ENCODE data around the gene NRDE2.

NRDE2 gene, protein sequence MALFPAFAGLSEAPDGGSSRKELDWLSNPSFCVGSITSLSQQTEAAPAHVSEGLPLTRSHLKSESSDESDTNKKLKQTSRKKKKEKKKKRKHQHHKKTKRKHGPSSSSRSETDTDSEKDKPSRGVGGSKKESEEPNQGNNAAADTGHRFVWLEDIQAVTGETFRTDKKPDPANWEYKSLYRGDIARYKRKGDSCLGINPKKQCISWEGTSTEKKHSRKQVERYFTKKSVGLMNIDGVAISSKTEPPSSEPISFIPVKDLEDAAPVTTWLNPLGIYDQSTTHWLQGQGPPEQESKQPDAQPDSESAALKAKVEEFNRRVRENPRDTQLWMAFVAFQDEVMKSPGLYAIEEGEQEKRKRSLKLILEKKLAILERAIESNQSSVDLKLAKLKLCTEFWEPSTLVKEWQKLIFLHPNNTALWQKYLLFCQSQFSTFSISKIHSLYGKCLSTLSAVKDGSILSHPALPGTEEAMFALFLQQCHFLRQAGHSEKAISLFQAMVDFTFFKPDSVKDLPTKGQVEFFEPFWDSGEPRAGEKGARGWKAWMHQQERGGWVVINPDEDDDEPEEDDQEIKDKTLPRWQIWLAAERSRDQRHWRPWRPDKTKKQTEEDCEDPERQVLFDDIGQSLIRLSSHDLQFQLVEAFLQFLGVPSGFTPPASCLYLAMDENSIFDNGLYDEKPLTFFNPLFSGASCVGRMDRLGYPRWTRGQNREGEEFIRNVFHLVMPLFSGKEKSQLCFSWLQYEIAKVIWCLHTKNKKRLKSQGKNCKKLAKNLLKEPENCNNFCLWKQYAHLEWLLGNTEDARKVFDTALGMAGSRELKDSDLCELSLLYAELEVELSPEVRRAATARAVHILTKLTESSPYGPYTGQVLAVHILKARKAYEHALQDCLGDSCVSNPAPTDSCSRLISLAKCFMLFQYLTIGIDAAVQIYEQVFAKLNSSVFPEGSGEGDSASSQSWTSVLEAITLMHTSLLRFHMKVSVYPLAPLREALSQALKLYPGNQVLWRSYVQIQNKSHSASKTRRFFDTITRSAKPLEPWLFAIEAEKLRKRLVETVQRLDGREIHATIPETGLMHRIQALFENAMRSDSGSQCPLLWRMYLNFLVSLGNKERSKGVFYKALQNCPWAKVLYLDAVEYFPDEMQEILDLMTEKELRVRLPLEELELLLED

DNA sequence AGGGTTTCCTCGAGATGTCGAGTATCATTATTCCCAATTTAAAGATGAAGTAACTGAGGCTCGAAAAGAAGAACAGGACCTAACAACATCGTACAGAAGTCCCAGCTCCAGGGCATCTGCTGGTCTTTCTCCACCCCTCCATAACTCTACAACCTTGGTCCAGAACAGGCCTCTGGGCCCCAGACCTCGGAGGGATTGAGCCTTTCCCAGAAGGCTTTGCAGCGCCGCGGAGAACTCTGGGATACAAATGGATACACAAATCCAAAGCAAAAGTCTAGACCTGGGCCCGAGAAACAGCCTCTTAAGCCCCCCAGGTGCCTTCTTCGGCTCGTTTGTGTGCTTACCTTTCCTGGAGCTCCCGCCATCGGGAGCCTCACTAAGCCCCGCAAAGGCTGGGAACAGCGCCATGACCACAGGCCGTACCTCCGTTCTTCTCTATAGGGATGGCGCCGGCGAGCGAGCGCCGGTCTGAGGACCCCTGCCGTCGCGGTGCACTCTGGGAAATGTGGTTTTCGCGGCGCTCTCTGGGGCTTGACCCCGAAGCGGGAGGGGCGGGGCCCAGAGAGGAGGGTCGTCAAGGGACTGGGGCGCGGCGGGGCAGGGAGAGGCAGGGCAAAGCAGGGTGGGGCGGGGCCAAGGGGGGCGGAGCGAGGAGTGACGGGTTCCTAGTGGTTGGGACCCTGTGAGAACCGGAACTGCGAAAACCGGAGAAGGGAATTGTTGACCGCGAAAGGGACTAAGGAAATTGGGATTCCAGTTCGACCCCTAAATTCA lies at the start of gene NRDE2:
NRDE2 (minus strand) TSS at position 445 of the 774 bp plus-strand sequence; CDS start at position 408, 37 bp downstream.
- peak; percentile 98 for DNase-seq (ENCODE audit: low read depth)

DNA sequence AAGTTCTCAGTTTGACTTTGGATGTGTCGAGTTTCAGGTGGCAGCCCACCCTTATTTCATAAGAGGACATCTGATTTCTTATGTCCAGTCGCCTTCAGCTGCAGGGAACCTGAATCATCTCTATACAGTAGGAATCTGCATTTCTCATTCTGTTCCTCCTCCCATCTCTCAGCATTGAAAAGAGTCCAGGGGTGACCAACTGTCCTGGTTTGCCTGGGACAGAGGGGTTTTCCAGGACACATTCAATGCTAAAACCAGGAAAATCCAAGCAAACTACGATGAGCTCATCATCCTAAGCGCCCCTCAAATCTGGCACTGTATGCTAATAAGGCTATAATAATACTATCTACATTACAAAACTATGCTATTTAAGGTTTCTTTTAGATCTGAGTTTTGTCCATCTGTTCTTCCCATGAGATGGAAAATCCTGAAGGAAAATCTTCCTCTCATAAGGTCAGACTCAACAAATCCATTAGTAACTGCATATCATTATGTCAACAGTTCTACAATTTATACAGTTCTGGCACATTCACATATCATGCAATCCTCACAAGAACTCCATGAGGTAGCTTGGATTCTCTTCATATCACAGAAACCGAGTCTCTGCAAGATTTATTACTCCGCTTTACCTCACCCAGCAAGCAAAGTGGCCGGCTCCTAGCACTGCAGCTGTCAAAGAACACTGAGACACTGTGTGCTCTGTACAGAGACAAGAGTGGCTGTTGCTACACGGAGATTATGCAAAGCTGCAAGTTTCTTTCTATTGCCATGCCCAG lies 49.5 kb upstream of the NRDE2 start:
- DNase-seq (ENCODE audit: low read depth): no peak

GRCh38 chr14:90379106-90379505 lies 47.4 kb upstream of the NRDE2 start:
- DNase-seq (ENCODE audit: low read depth): no peak

- no peak for DNase-seq (ENCODE audit: low read depth)
These were observed 46.5 kb upstream of the NRDE2 start for GRCh38 chr14:90378249-90378648.

GRCh38 chr14:90375934-90376333 lies 44.2 kb upstream of the NRDE2 start:
- no peak for DNase-seq (ENCODE audit: low read depth)

DNA sequence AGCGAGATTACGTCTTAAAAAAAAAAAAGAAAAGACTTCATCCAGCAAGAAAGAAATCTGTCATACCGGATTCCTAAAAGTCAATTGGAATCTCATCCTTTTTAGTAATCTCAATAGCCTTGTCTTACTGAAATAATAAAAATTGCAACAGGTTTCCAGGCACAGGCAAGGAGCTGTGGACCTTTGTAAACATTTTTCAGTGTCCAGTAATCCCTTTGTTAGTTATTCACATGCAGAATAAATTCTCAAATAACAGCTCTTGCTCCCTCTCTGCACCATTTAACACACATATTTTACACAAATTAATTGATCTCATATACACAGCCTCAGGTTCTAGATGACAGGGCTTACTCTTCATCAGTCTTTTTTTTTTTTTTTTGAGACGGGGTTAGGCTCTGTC lies 43.1 kb upstream of the NRDE2 start:
- no peak for DNase-seq (ENCODE audit: low read depth)

GRCh38 chr14:90373887-90374286 lies 42.1 kb upstream of the NRDE2 start:
- no peak for DNase-seq (ENCODE audit: low read depth)

- no peak for DNase-seq (ENCODE audit: low read depth)
These were observed 37.4 kb upstream of the NRDE2 start for GRCh38 chr14:90368946-90369721.

- DNase-seq (ENCODE audit: low read depth): no peak
These were observed 30.8 kb upstream of the NRDE2 start for GRCh38 chr14:90362558-90362896.

DNA sequence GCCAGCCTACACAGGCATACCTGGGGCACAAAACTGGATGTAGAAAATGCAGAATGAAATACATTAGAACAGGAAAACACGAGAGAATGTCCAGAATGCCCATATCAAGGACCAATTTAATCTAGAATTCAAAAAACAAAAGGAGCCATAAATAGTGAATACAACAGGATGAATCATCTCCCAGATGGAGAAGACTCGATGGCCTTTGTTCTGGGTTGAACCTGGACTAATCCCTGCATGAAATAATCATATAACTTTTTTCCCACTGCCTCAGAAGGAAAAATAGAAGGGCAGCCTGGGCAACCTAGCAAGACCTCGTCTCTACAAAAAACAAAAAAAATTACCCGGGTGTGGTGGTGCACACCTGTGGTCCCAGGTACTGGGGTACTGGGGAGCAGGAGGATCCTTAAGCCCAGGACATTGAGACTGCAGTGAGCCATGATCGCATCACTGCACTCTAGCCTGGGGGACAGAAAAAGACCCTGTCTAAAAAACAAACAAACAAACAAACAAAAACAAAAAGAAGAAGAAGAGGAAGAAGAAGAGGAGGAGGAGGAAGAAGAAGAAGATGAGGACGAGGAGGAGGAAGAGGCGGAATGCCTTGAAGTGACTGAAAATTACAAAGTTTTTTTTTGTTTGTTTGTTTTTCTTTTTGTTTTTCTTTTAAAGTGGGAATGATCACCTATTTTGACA lies 30.3 kb upstream of the NRDE2 start:
- no peak for DNase-seq (ENCODE audit: low read depth)

DNA sequence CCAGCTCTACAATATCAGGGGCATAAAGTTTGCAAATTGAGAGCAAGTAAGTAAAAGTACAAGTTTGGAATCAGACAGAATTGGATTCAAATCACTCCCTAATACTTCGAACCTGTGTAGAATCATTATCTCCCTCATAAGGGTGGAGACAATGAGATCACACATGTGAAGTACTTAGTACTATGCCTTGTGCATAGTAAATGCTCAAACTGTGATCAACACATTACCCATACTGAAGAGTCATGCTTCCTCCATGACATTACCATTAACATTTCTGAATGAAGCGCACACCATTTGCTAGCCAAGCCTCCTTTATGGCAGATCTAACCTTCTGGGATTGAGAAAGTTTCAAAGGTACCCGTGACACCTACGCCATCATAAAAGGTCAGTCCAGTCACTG lies 26.6 kb upstream of the NRDE2 start:
- DNase-seq (ENCODE audit: low read depth): no peak

GRCh38 chr14:90356925-90357324 lies 25.2 kb upstream of the NRDE2 start:
- no peak for DNase-seq (ENCODE audit: low read depth)

DNA sequence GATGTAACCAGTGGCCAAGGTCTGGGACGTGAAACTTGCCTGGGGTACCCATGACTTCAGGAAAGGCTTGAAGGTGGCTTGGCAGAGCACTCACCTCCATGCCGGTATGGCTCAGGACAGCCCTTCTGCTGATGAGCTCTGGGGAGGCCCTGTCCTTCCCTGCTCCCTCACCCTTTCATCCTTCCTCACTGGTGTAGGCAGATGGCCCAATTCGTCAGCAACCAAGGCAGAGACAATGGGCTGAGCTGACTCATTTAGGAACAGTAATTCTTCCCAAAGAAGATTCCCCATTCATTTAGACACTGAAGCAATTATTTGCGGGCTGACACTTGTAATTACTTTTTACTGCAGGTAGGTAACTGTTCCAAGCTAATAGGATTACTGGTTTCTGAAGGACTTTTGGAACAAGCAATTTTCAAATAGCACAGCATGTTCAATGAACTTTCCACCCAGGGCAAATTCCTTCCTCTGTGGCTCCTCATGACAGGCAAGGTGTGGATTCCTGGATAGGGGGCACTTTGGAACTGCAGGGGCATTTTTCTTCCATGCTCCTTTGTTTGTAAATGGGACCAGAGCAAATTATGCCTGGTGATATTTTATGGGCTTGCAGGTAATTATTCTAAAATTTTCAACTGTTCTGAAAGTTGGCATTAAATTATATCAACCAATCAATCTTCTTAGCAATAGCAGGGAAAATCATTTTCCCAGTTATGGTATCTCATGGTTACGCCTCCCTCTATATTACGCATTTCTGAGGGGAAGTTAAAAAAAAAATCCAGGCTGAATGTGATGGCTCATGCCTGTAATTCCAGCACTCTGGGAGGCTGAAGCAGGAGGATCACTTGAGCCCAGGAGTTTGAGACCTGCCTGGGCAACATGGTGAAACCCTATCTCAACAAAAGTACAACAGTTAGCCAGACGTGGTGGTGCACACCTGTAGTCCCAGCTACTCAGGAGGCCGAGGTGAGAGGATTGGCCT lies 24.1 kb upstream of the NRDE2 start:
- no peak for DNase-seq (ENCODE audit: low read depth)

DNA sequence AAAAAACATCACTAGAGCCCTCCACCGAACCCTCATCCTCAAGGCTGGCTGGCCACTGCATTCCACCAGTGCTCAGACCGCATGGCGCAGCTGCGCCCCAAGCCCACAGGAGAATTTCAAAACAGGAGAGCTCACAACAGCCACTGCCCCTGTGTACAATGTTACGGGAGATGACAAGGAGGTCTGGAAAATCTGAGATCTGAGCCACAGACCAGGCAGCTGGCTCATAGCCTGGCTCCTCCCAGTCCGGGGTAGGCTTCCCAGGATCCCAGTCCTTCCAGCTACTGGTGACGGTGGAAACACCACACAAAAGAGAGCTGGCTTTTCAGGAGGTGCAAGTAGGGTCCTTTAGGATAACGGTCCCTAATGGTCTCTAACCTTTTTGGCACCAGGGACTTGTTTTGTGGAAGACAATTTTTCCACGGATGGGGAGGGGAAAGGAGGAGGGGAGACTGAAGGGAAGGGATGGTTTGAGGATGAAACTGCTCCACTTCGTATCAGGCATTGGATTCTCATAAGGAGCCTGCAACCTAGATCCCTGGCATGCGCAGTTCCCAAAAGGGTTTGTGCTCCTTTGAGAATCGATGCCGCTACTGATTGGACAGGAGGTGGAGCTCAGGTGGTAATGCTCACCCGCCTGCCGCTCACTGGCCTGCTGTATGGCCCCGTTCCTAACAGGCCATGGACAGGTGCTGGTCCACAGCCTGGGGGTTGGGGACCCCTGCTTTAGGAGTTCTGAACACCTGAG lies 23.0 kb upstream of the NRDE2 start:
- no peak for DNase-seq (ENCODE audit: low read depth)

DNA sequence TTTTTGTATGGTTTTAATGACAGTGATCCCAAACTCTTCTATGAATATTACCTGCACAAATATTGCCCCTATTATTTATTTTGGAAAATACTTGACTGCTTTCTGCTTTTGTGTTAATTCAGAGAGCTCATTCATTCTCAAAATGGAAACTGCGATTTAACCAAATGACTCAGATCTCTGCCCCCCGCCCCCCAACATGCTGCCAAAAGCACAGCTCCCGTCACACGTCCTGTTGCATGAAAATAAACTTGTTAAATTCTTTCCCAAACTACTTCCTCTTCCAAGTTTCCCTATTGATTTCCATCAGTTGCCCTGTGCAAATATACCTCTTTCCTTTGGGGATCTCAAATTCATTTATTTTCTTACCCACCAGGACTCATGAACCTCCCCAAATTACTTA lies 18.0 kb upstream of the NRDE2 start:
- DNase-seq (ENCODE audit: low read depth): no peak

- DNase-seq (ENCODE audit: low read depth): no peak
These were observed 16.5 kb upstream of the NRDE2 start for GRCh38 chr14:90348270-90348669.

GRCh38 chr14:90345239-90345557 lies 13.5 kb upstream of the NRDE2 start:
- DNase-seq (ENCODE audit: low read depth): no peak
